GM21515 (cell line): ENCODE results near the gene MTCL3.
"Not testable (repeated sequence)": the region's sequence is repeated elsewhere in the genome, so short reads cannot be mapped to it uniquely, and the experiment has no call there.

Source experiments
- ATAC-seq: cut with Tn5 transposase; IDR thresholded peaks from one replicate; pipeline ENCODE4 v1.9.1; 2021; ENCODE audit not compliant: unreplicated experiment

Gene MTCL3

GRCh38 chr6:127436578-127437110 lies 82.5 kb downstream of the MTCL3 start:
- no peak for ATAC-seq

GRCh38 chr6:127435626-127436220 lies 83.4 kb downstream of the MTCL3 start:
- ATAC-seq = no peak

GRCh38 chr6:127434651-127435050 lies 84.5 kb downstream of the MTCL3 start:
- ATAC-seq = no peak

GRCh38 chr6:127428562-127428961 lies 90.6 kb downstream of the MTCL3 start:
- ATAC-seq = not testable (repeated sequence)

- no peak for ATAC-seq
Observed at GRCh38 chr6:127423921-127424320, 95.2 kb downstream of the MTCL3 start.
